ENCODE results near the gene CGREF1. TPM values are rescaled to one million over a fixed set of nuclear protein-coding genes. Genes with fewer than 3 reads are reported as not detected.

The CGREF1 gene
- total RNA-seq, 4 donors from 2014 or later: 2.6 to 6.1 (median 3.9) TPM

DNA sequence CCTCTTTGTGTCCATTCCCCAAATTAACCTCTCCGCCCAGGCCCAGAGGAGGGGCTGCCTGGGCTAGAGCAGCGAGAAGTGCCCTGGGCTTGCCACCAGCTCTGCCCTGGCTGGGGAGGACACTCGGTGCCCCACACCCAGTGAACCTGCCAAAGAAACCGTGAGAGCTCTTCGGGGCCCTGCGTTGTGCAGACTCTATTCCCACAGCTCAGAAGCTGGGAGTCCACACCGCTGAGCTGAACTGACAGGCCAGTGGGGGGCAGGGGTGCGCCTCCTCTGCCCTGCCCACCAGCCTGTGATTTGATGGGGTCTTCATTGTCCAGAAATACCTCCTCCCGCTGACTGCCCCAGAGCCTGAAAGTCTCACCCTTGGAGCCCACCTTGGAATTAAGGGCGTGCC lies 18.9 kb downstream of the CGREF1 start:
- H3K27ac ChIP-seq: no peak overlapping the region
- peaks cover 0 to 5% (median 0%) of the 10 kb centered on the region in 3 donors for H3K36me3 ChIP-seq
- H3K27me3 ChIP-seq: peaks cover 0 to 13% (median 0%) of the 10 kb centered on the region in 4 donors
- H3K4me3 ChIP-seq: no peak overlapping the region
- 83 to 87% methylated on average over 4 to 8 of the region's 10 CpGs for WGBS, 2 donors
- no peaks in the 10 kb centered on the region for H3K9me3 ChIP-seq
- intact Hi-C loops (cut with DNase I): loop anchor here (5.0 to 10.0 kb wide), 2 partner anchors 102 to 175 kb away; partner anchors contain the start of gene DNAJC5G
- peaks cover 6 to 11% (median 8%) of the 10 kb centered on the region in 3 donors for H3K4me1 ChIP-seq
- TF ChIP-seq, protein P1, sequence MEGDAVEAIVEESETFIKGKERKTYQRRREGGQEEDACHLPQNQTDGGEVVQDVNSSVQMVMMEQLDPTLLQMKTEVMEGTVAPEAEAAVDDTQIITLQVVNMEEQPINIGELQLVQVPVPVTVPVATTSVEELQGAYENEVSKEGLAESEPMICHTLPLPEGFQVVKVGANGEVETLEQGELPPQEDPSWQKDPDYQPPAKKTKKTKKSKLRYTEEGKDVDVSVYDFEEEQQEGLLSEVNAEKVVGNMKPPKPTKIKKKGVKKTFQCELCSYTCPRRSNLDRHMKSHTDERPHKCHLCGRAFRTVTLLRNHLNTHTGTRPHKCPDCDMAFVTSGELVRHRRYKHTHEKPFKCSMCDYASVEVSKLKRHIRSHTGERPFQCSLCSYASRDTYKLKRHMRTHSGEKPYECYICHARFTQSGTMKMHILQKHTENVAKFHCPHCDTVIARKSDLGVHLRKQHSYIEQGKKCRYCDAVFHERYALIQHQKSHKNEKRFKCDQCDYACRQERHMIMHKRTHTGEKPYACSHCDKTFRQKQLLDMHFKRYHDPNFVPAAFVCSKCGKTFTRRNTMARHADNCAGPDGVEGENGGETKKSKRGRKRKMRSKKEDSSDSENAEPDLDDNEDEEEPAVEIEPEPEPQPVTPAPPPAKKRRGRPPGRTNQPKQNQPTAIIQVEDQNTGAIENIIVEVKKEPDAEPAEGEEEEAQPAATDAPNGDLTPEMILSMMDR (IDR thresholded peaks at IDR 0.05): no peak
- TF ChIP-seq POLR2A (IDR thresholded peaks at IDR 0.05): no peak
- no peak for DNase-seq

DNA sequence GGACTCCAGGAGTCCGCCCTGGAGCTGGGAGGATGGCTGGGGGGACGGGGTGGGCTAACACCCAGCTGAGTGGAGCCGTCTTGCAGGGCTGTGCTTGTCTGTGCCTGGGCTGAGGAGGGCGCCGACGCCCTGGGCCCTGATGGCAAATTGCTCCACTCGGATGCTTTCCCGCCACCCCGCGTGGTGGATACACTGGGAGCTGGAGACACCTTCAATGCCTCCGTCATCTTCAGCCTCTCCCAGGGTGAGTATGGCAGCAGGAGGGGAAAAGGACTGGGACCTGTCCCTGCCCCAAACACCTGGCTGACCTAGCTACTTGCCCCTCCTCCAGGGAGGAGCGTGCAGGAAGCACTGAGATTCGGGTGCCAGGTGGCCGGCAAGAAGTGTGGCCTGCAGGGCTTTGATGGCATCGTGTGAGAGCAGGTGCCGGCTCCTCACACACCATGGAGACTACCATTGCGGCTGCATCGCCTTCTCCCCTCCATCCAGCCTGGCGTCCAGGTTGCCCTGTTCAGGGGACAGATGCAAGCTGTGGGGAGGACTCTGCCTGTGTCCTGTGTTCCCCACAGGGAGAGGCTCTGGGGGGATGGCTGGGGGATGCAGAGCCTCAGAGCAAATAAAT lies 19.5 kb downstream of the CGREF1 start:
- peaks cover 0 to 8% (median 0%) of the 10 kb centered on the region in 4 donors for H3K27me3 ChIP-seq
- H3K27ac ChIP-seq: no peak overlapping the region
- H3K9me3 ChIP-seq: no peaks in the 10 kb centered on the region
- 90 to 93% methylated on average over 6 to 7 of the region's 19 CpGs for WGBS, 2 donors
- peaks cover 0 to 5% (median 0%) of the 10 kb centered on the region in 3 donors for H3K36me3 ChIP-seq
- peaks cover 6 to 11% (median 8%) of the 10 kb centered on the region in 3 donors for H3K4me1 ChIP-seq
- no peak overlapping the region for H3K4me3 ChIP-seq
- intact Hi-C loops (cut with DNase I): loop anchor here (10.0 kb wide), 1 partner anchor 205 kb away; the partner anchor contains the start of gene UCN
- DNase-seq: no peak
- TF ChIP-seq POLR2A (IDR thresholded peaks at IDR 0.05): no peak
- TF ChIP-seq, protein P1 (IDR thresholded peaks at IDR 0.05): no peak

DNA sequence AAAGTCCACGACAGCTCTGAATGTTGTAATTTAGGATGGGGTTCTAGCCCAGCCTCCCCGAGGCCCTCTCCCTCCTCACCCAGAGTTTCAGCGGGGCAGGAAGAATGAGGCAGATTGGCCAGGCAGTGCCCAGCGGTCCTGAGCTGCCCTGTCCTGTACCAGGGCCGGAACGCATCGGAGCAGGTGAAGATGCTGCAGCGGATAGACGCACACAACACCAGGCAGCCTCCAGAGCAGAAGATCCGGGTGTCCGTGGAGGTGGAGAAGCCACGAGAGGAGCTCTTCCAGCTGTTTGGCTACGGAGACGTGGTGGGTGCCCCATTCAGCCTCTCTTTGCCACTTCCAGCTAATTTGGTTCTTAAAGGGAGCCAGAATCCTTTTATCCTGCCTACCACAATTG lies 21.6 kb downstream of the CGREF1 start:
- no peak overlapping the region for H3K27ac ChIP-seq
- intact Hi-C loops (cut with DNase I): loop anchor here (10.0 kb wide), 1 partner anchor 207 kb away; the partner anchor contains the start of gene UCN
- no peaks in the 10 kb centered on the region for H3K9me3 ChIP-seq
- no peak for TF ChIP-seq POLR2A (IDR thresholded peaks at IDR 0.05)
- TF ChIP-seq, protein P1 (IDR thresholded peaks at IDR 0.05): no peak
- H3K4me1 ChIP-seq: peaks cover 6 to 11% (median 8%) of the 10 kb centered on the region in 3 donors
- DNase-seq: no peak
- H3K4me3 ChIP-seq: no peak overlapping the region
- H3K36me3 ChIP-seq: peaks cover 0 to 5% (median 0%) of the 10 kb centered on the region in 3 donors
- H3K27me3 ChIP-seq: no peaks in the 10 kb centered on the region
- WGBS, 2 donors: 87 to 90% methylated on average over 10 to 11 of the region's 14 CpGs

DNA sequence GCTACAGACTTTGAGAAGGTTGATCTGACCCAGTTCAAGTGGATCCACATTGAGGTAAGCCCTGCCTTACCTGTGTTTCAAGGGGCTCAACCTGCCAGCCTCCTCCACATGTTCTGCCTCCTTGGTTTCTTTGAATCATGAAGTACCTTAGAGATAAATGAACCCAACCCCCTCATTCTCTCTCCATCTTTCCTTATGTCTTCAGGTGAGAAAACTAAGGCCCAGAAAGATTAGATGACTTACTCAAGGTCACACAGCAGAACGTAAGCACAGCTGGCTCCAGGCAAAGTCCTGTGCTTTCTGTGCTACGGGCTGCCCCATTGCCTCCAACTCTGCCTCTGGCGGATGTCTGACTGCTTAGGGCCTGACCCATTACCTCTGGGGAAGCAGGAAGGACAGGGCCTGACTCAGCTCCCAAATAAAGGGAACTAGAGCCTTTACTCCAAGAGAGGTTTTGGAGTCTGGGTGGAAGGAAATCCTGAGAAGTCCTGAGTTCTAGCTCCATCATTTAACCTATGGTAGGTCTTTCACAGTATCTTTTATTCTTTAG lies 22.1 kb downstream of the CGREF1 start:
- peaks cover 0 to 5% (median 0%) of the 10 kb centered on the region in 3 donors for H3K36me3 ChIP-seq
- no peaks in the 10 kb centered on the region for H3K27me3 ChIP-seq
- no peaks in the 10 kb centered on the region for H3K9me3 ChIP-seq
- H3K4me1 ChIP-seq: peaks cover 6 to 11% (median 8%) of the 10 kb centered on the region in 3 donors
- TF ChIP-seq POLR2A (IDR thresholded peaks at IDR 0.05): no peak
- TF ChIP-seq, protein P1 (IDR thresholded peaks at IDR 0.05): no peak
- WGBS, 2 donors: 70 to 85% methylated on average over 3 of the region's 3 CpGs
- intact Hi-C loops (cut with DNase I): loop anchor here (10.0 kb wide), 1 partner anchor 208 kb away; the partner anchor contains the start of gene UCN
- H3K4me3 ChIP-seq: no peak overlapping the region
- no peak overlapping the region for H3K27ac ChIP-seq
- no peak for DNase-seq

Data from esophagus squamous epithelium (tissue), 5 donors.